K562 (cell line): Measurements from ENCODE around the gene SCART1. TPM values are rescaled to one million over a fixed set of nuclear protein-coding genes. Genes with fewer than 3 reads are reported as not detected.

ENCODE experiments used
- ATAC-seq: fragments of 200-7000 bp; cut with Tn5 transposase; 3 replicates; pipeline ENCODE4 v1.9.1; 2020; ENCODE audit warnings: moderate library complexity
- BruUV-seq: library from RNA; stranded (reverse); fragments of 400-500 nt; replicated peaks from 2 replicates; lab custom pipeline; 2021; lab: Mats Ljungman, UMichigan
- CTCF ChIA-PET: fragments of 300-600 bp; formaldehyde crosslinking; extraction: SDS; loops from one replicate; lab custom pipeline; 2021; ENCODE audit warnings: low intra/inter-chr PET ratio; lab: Yijun Ruan, JAX
- POLR2A ChIA-PET: fragments of 300-600, 350-650 bp; sonication (Branson Sonifier 250); formaldehyde crosslinking; extraction: SDS; loops from one replicate; lab custom pipeline; 2021; ENCODE audit warnings: antibody characterized with exemption, inconsistent platforms; lab: Yijun Ruan, JAX
- DNase-seq, 4 experiments: peaks; one replicate each; pipeline versions ENCODE4 v3.0.0 to v3.0.0-alpha.2; 2011 to 2018; ENCODE audit warnings: low spot score in 3 of 4, mixed read lengths in 3 of 4; ENCODE audit errors: extremely low read depth in 1 of 4
- FAIRE-seq: peaks from 2 replicates; lab custom pipeline; 2011; peaks lifted over from hg19 to GRCh38; lab: Jason Lieb, UNC
- H2AFZ ChIP-seq: 2 replicates; pipeline ENCODE4 v1.6.0; 2011; ENCODE audit warnings: low read depth, low read length, control low read depth, inconsistent platforms
- H3K27ac ChIP-seq: fragments of 200-600 bp; 3 replicates; pipeline ENCODE4 v1.8.0; 2011; ENCODE audit warnings: low read depth, mild to moderate bottlenecking, control low read depth, inconsistent platforms, low read length, moderate library complexity, mixed read lengths; ENCODE audit errors: extremely low read depth
- H3K27me3 ChIP-seq, 2 experiments: fragments of 300-600 bp in 1 of 2; 2 replicates in 1 of 2; 3 replicates in 1 of 2; pipeline versions ENCODE4 v1.6.0 to v1.8.0; 2011; ENCODE audit warnings: inconsistent platforms in 2 of 2, low read length in 2 of 2, mild to moderate bottlenecking in 1 of 2, mixed read lengths in 1 of 2, moderate library complexity in 1 of 2; ENCODE audit not compliant: control insufficient read depth in 2 of 2, insufficient read depth in 2 of 2
- H3K36me3 ChIP-seq: fragments of 300-600 bp; 3 replicates; pipeline ENCODE4 v1.8.0; 2011; ENCODE audit warnings: mild to moderate bottlenecking, low read length, inconsistent platforms; ENCODE audit not compliant: control insufficient read depth, insufficient read depth
- H3K4me1 ChIP-seq, 2 experiments: fragments of 200-600 bp in 1 of 2; replicated peaks in 1 of 2; 2 replicates in 1 of 2; 3 replicates in 1 of 2; pipeline versions ENCODE4 v1.5.1 to v1.8.0; 2011; ENCODE audit warnings: inconsistent platforms in 2 of 2, low read length in 2 of 2, mild to moderate bottlenecking in 1 of 2, mixed read lengths in 1 of 2, moderate library complexity in 1 of 2; ENCODE audit not compliant: control insufficient read depth in 2 of 2, insufficient read depth in 2 of 2
- H3K4me2 ChIP-seq: 2 replicates; pipeline ENCODE4 v1.6.1; 2011; ENCODE audit warnings: low read length, control low read depth, inconsistent platforms, mixed read lengths; ENCODE audit not compliant: insufficient read depth
- H3K4me3 ChIP-seq: fragments of 200-600 bp; sonication (generic), shearing (Covaris generic); 2 replicates; pipeline ENCODE4 v1.5.1; 2016; ENCODE audit warnings: control low read depth, inconsistent platforms
- H3K79me2 ChIP-seq: fragments of 200-600 bp; 3 replicates; pipeline ENCODE4 v1.8.0; 2011; ENCODE audit warnings: low read length, inconsistent platforms; ENCODE audit not compliant: control insufficient read depth, insufficient read depth
- H3K9ac ChIP-seq, 2 experiments: 2 replicates each; pipeline versions ENCODE4 v1.6.0 to v1.6.1; 2011; ENCODE audit warnings: low read depth in 2 of 2, low read length in 2 of 2, control low read depth in 1 of 2, inconsistent platforms in 1 of 2, mild to moderate bottlenecking in 1 of 2, mixed read lengths in 1 of 2; ENCODE audit not compliant: insufficient read depth in 1 of 2
- H3K9me1 ChIP-seq: one replicate; pipeline ENCODE4 v1.6.0; 2011; ENCODE audit warnings: inconsistent platforms, mild to moderate bottlenecking, low read length, moderate library complexity; ENCODE audit not compliant: control insufficient read depth, insufficient read depth
- H3K9me3 ChIP-seq: replicated peaks from 2 replicates; pipeline ENCODE4 v1.5.1; 2011; ENCODE audit warnings: low read depth, low read length, inconsistent platforms; ENCODE audit not compliant: control insufficient read depth, insufficient read depth
- H4K20me1 ChIP-seq: replicated peaks from 2 replicates; pipeline ENCODE4 v1.6.1; 2011; ENCODE audit warnings: low read length, inconsistent platforms, mixed read lengths; ENCODE audit not compliant: control insufficient read depth, insufficient read depth
- CEBPG ChIP-seq, 3 experiments: fragments of 200-800 bp in 1 of 3; sonication (Bioruptor generic) in 1 of 3; sonication (generic) in 1 of 3; formaldehyde crosslinking in 1 of 3; IDR thresholded peaks in 2 of 3; conservative IDR thresholded peaks in 1 of 3; 2 replicates each; pipeline versions ENCODE4 v1.6.1 to v1.8.0; 2016 to 2022; ENCODE audit warnings: missing compliant biosample characterization in 2 of 3, missing genetic modification characterization in 2 of 3, mild to moderate bottlenecking in 1 of 3, missing genetic modification reagents in 1 of 3
- HDGF ChIP-seq: fragments of 450-650 bp; IDR thresholded peaks from 2 replicates; pipeline ENCODE4 v1.6.1; 2016
- SMAD2 ChIP-seq: fragments of 150-350 bp; IDR thresholded peaks from 2 replicates; pipeline ENCODE4 v1.6.1; 2014; ENCODE audit warnings: low read depth, mild to moderate bottlenecking, low read length
- ZNF583 ChIP-seq: fragments of 250-450 bp; sonication (Bioruptor Pico); IDR thresholded peaks from 2 replicates; pipeline ENCODE4 v1.4.0; 2020
- in situ Hi-C: fragments of 300-500 bp; cut with MboI; formaldehyde crosslinking; loops from 4 replicates; pipeline ENCODE4 v1.15.0; 2018; ENCODE audit warnings: inconsistent platforms, mixed read lengths
- intact Hi-C: fragments of 100-400 bp; cut with micrococcal nuclease; formaldehyde crosslinking; loops from 2 replicates; pipeline ENCODE4 v1.14.2; 2022
- polyA plus RNA-seq, 8 experiments: library from polyadenylated mRNA; depleted of rRNA in 4 of 8; stranded (reverse) in 5 of 8; unstranded in 3 of 8; fragments of >200 nt; fragmentation: Nextera tagmentation in 2 of 8; fragmentation: Illumina TruSeq in 1 of 8; extraction: Ambion mirVana in 2 of 8; extraction: Trizol in 1 of 8; gene quantifications; 2 replicates each; pipeline versions ENCODE4 v1.2.1 to v1.2.3, GENCODE V29; 2011 to 2014; ENCODE audit warnings: inconsistent platforms in 1 of 8, missing spikeins in 1 of 8
- total RNA-seq, 7 experiments: library from RNA; depleted of rRNA in 6 of 7; stranded (reverse); fragments of >200 nt in 6 of 7; fragmentation: Illumina TruSeq in 2 of 7; extraction: Trizol in 2 of 7; gene quantifications; 2 replicates each; pipeline versions ENCODE4 v1.2.1 to v1.2.3, GENCODE V29; 2011 to 2021; ENCODE audit warnings: low replicate concordance in 1 of 7
- TF ChIP-seq, protein P1 (sequence below): fragments of 450-650 bp; IDR thresholded peaks from 2 replicates; pipeline ENCODE4 v1.6.1; 2016; ENCODE audit warnings: low read depth
- TF ChIP-seq, protein P2 (sequence below): sonication (generic); formaldehyde crosslinking; IDR thresholded peaks from 2 replicates; pipeline ENCODE4 v1.8.0; 2023; ENCODE audit warnings: mild to moderate bottlenecking, missing genetic modification reagents
- TF ChIP-seq, protein P3 (sequence below): fragments of 450-650 bp; formaldehyde crosslinking; IDR thresholded peaks from 2 replicates; pipeline ENCODE4 v1.4.0; 2020; ENCODE audit warnings: mild to moderate bottlenecking, mixed read lengths
- TF ChIP-seq, protein P4 (sequence below): sonication (generic); formaldehyde crosslinking; IDR thresholded peaks from 2 replicates; pipeline ENCODE4 v1.8.0; 2022; ENCODE audit warnings: mild to moderate bottlenecking, missing genetic modification reagents, borderline replicate concordance

The SCART1 gene
- total and polyA plus RNA-seq, 9 of the 15 experiments (the other 6 are each of a cell fraction or from before 2014, with no cell fraction given), result 0.18 to 6.5 (median 4.5) TPM

DNA sequence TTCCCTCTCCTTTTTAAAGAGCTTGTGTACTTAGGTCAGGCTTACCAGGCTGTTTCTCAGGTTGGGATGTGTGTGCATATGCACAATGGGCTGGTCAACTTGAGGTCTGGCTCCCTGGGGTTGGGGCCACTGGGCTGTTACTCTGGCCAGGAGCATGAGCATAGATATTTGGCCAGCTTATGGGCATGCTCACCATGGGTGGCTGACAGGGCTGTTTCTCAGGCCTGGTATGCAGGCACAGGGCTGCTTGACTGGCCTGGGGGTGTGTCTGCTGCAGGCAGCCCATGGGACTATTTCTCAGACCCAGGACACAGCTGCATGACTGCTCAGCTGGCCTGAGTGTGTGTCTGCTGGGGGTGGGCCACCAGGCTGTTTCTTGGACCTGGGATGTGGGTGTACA lies 34.6 kb downstream of the SCART1 start:
- intact Hi-C loops (loop anchor here (10.0 kb wide), 1 partner anchor 164 kb away; no protein-coding TSS in a partner anchor), in situ Hi-C loops (no loop called here)
- DNase-seq (no peak), FAIRE-seq (no peak), ATAC-seq (no peak)
- H3K4me2 ChIP-seq, result no peak overlapping the region
- no peaks in the 10 kb centered on the region for H4K20me1 ChIP-seq
- H3K79me2 ChIP-seq, result no peaks in the 10 kb centered on the region
- ChIA-PET POLR2A (interaction anchor here (1.1 kb wide), 1 partner anchor 28 kb away, joined by 3 read pairs; no protein-coding TSS in a partner anchor), CTCF (no interaction called here)
- no peak overlapping the region for H3K4me3 ChIP-seq
- no peaks in the 10 kb centered on the region for H3K36me3 ChIP-seq
- H3K4me1 ChIP-seq, result no peaks in the 10 kb centered on the region
- no peak overlapping the region for H3K27ac ChIP-seq
- H3K9ac ChIP-seq, result no peak overlapping the region
- no TSS peak for BruUV-seq
- H3K27me3 ChIP-seq, result no peaks in the 10 kb centered on the region; a peak in 1 of 5 replicates
- H2AFZ ChIP-seq, result no peak overlapping the region
- H3K9me1 ChIP-seq, result no peaks in the 10 kb centered on the region
- no peaks in the 10 kb centered on the region; the same call in none of the 2 replicates for H3K9me3 ChIP-seq
- TF ChIP-seq SMAD2, result no peak
- TF ChIP-seq ZNF583 (CRISPR knock-in tag), result no peak
- TF ChIP-seq CEBPG (CRISPR knock-in tag; IDR thresholded peaks at IDR 0.05), result no peak
- no peak for TF ChIP-seq CEBPG (tag; conservative IDR thresholded peaks at IDR 0.05 in 1 of 2, IDR thresholded peaks at IDR 0.05 in 1 of 2)
- no peak for TF ChIP-seq HDGF
- TF ChIP-seq, protein P1, sequence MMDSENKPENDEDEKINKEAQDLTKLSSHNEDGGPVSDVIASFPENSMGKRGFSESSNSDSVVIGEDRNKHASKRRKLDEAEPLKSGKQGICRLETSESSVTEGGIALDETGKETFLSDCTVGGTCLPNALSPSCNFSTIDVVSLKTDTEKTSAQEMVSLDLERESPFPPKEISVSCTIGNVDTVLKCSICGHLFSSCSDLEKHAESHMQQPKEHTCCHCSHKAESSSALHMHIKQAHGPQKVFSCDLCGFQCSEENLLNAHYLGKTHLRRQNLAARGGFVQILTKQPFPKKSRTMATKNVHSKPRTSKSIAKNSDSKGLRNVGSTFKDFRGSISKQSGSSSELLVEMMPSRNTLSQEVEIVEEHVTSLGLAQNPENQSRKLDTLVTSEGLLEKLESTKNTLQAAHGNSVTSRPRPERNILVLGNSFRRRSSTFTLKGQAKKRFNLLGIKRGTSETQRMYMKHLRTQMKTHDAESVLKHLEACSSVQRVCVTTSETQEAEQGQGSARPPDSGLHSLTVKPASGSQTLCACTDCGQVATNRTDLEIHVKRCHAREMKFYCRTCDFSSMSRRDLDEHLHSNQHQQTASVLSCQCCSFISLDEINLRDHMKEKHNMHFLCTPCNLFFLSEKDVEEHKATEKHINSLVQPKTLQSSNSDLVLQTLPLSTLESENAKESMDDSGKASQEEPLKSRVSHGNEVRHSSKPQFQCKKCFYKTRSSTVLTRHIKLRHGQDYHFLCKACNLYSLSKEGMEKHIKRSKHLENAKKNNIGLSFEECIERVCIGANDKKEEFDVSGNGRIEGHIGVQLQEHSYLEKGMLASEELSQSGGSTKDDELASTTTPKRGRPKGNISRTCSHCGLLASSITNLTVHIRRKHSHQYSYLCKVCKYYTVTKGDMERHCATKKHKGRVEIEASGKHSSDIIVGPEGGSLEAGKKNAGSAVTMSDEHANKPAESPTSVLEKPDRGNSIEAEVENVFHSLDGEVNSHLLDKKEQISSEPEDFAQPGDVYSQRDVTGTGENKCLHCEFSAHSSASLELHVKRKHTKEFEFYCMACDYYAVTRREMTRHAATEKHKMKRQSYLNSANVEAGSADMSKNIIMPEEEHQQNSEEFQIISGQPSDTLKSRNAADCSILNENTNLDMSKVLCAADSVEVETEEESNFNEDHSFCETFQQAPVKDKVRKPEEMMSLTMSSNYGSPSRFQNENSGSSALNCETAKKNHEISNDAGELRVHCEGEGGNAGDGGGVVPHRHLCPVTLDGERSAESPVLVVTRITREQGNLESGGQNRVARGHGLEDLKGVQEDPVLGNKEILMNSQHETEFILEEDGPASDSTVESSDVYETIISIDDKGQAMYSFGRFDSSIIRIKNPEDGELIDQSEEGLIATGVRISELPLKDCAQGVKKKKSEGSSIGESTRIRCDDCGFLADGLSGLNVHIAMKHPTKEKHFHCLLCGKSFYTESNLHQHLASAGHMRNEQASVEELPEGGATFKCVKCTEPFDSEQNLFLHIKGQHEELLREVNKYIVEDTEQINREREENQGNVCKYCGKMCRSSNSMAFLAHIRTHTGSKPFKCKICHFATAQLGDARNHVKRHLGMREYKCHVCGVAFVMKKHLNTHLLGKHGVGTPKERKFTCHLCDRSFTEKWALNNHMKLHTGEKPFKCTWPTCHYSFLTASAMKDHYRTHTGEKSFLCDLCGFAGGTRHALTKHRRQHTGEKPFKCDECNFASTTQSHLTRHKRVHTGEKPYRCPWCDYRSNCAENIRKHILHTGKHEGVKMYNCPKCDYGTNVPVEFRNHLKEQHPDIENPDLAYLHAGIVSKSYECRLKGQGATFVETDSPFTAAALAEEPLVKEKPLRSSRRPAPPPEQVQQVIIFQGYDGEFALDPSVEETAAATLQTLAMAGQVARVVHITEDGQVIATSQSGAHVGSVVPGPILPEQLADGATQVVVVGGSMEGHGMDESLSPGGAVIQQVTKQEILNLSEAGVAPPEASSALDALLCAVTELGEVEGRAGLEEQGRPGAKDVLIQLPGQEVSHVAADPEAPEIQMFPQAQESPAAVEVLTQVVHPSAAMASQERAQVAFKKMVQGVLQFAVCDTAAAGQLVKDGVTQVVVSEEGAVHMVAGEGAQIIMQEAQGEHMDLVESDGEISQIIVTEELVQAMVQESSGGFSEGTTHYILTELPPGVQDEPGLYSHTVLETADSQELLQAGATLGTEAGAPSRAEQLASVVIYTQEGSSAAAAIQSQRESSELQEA, result no peak
- TF ChIP-seq, protein P2, sequence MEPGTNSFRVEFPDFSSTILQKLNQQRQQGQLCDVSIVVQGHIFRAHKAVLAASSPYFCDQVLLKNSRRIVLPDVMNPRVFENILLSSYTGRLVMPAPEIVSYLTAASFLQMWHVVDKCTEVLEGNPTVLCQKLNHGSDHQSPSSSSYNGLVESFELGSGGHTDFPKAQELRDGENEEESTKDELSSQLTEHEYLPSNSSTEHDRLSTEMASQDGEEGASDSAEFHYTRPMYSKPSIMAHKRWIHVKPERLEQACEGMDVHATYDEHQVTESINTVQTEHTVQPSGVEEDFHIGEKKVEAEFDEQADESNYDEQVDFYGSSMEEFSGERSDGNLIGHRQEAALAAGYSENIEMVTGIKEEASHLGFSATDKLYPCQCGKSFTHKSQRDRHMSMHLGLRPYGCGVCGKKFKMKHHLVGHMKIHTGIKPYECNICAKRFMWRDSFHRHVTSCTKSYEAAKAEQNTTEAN (CRISPR knock-in tag), result no peak
- TF ChIP-seq, protein P3, sequence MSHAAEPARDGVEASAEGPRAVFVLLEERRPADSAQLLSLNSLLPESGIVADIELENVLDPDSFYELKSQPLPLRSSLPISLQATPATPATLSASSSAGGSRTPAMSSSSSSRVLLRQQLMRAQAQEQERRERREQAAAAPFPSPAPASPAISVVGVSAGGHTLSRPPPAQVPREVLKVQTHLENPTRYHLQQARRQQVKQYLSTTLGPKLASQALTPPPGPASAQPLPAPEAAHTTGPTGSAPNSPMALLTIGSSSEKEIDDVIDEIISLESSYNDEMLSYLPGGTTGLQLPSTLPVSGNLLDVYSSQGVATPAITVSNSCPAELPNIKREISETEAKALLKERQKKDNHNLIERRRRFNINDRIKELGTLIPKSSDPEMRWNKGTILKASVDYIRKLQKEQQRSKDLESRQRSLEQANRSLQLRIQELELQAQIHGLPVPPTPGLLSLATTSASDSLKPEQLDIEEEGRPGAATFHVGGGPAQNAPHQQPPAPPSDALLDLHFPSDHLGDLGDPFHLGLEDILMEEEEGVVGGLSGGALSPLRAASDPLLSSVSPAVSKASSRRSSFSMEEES, result no peak
- TF ChIP-seq, protein P4, sequence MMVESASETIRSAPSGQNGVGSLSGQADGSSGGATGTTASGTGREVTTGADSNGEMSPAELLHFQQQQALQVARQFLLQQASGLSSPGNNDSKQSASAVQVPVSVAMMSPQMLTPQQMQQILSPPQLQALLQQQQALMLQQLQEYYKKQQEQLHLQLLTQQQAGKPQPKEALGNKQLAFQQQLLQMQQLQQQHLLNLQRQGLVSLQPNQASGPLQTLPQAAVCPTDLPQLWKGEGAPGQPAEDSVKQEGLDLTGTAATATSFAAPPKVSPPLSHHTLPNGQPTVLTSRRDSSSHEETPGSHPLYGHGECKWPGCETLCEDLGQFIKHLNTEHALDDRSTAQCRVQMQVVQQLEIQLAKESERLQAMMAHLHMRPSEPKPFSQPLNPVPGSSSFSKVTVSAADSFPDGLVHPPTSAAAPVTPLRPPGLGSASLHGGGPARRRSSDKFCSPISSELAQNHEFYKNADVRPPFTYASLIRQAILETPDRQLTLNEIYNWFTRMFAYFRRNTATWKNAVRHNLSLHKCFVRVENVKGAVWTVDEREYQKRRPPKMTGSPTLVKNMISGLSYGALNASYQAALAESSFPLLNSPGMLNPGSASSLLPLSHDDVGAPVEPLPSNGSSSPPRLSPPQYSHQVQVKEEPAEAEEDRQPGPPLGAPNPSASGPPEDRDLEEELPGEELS (CRISPR knock-in tag), result no peak
